ENCODE data around the gene SLC39A11. TPM values are rescaled to one million over a fixed set of nuclear protein-coding genes. Genes with fewer than 3 reads are reported as not detected.

Gene SLC39A11
- total RNA-seq, 1 experiment from 2014 or later: 15.2 TPM

GRCh38 chr17:72794152-72794551, 298.3 kb downstream of the SLC39A11 start:
- Histone ChIP-seq H3K4me1 (ENCODE audit: insufficient read depth, low read length) (no peaks in the 10 kb centered on the region), H3K23ac (ENCODE audit: insufficient read length, low read depth, low read length) (no peak overlapping the region), H2BK15ac (ENCODE audit: low read depth, low read length) (no peak overlapping the region), H3K14ac (ENCODE audit: insufficient read depth, low read length) (no peak overlapping the region), H2AK5ac (ENCODE audit: insufficient read length, low read length) (no peak overlapping the region), H3K18ac (ENCODE audit: insufficient read length, low read depth, low read length) (no peak overlapping the region), H2AFZ (ENCODE audit: low read length) (no peak overlapping the region), H3K4me2 (ENCODE audit: insufficient read depth, insufficient read length, low read length) (no peak overlapping the region), H4K20me1 (ENCODE audit: control insufficient read depth, insufficient read depth, insufficient read length) (no peaks in the 10 kb centered on the region), H2BK120ac (ENCODE audit: low read depth, low read length, poor library complexity, severe bottlenecking) (no peak overlapping the region), H3K27ac (ENCODE audit: insufficient read length, low read depth, low read length) (no peak overlapping the region), H4K91ac (ENCODE audit: insufficient read length, low read depth, low read length) (no peak overlapping the region), H3K23me2 (ENCODE audit: insufficient read length, low read depth, low read length, poor library complexity, severe bottlenecking) (no peaks in the 10 kb centered on the region), H3K9ac (ENCODE audit: extremely low read depth, insufficient read length, low read length) (no peak overlapping the region), H3K79me2 (ENCODE audit: insufficient read depth, low read length) (no peaks in the 10 kb centered on the region; the same call in 1 of the 2 replicates), H4K8ac (replicated peaks; ENCODE audit: insufficient read length, low read depth, low read length) (no peak overlapping the region), H3K56ac (ENCODE audit: insufficient read length, low read depth, low read length) (no peak overlapping the region), H2BK20ac (ENCODE audit: low read depth, low read length, poor library complexity, severe bottlenecking) (no peak overlapping the region), H3K4ac (ENCODE audit: low read depth, low read length) (no peak overlapping the region), H2BK12ac (ENCODE audit: insufficient read length, low read depth, low read length) (no peak overlapping the region), H3T11ph (ENCODE audit: low read length) (no peak overlapping the region), H4K5ac (ENCODE audit: insufficient read length, low read depth, low read length) (no peak overlapping the region), H3K27me3 (ENCODE audit: insufficient read depth, low read length) (no peaks in the 10 kb centered on the region), H3K9me3 (ENCODE audit: control insufficient read depth, low read depth, low read length) (no peaks in the 10 kb centered on the region), H2BK5ac (ENCODE audit: insufficient read length, low read length) (no peak overlapping the region), H3K79me1 (ENCODE audit: insufficient read depth, low read depth, low read length, poor library complexity, severe bottlenecking) (no peaks in the 10 kb centered on the region)
- H3K27ac Mint-ChIP-seq: no peak overlapping the region
- H3K27me3 Mint-ChIP-seq (ENCODE audit: low read depth): no peaks in the 10 kb centered on the region; the same call in 1 of the 2 replicates
- no peak overlapping the region for H3K4me3 Mint-ChIP-seq
- WGBS (ENCODE audit: extremely low coverage, insufficient read length, low lambda C conversion rate): no CpG with 5 or more reads among the region's 5 CpGs
- DNase-seq: no peak
- H3K36me3 Mint-ChIP-seq (ENCODE audit: insufficient read depth in 1 of 3, low read depth in 3 of 3): peaks cover 3 to 10% (median 8%) of the 10 kb centered on the region in 3 experiments; a peak in 6 of 7 replicates
- TF ChIP-seq, protein P1, sequence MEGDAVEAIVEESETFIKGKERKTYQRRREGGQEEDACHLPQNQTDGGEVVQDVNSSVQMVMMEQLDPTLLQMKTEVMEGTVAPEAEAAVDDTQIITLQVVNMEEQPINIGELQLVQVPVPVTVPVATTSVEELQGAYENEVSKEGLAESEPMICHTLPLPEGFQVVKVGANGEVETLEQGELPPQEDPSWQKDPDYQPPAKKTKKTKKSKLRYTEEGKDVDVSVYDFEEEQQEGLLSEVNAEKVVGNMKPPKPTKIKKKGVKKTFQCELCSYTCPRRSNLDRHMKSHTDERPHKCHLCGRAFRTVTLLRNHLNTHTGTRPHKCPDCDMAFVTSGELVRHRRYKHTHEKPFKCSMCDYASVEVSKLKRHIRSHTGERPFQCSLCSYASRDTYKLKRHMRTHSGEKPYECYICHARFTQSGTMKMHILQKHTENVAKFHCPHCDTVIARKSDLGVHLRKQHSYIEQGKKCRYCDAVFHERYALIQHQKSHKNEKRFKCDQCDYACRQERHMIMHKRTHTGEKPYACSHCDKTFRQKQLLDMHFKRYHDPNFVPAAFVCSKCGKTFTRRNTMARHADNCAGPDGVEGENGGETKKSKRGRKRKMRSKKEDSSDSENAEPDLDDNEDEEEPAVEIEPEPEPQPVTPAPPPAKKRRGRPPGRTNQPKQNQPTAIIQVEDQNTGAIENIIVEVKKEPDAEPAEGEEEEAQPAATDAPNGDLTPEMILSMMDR (conservative IDR thresholded peaks at IDR 0.05): no peak
- 0 out of 4 replicates have a peak, but pooled peaks cover 0 to 4% of the 10 kb centered on the region in 2 experiments for H3K4me1 Mint-ChIP-seq
- H3K9me3 Mint-ChIP-seq: peaks cover 18 to 25% of the 10 kb centered on the region in 2 experiments
